IMR-90 (cell line): ENCODE measurements around the gene TRIO.

Source experiments
- FOS ChIP-seq: fragments of 150-350 bp; IDR thresholded peaks from 2 replicates; pipeline ENCODE4 v1.6.1; 2016; ENCODE audit warnings: low read depth, low read length
- MXI1 ChIP-seq: IDR thresholded peaks from 2 replicates; pipeline ENCODE4 v1.6.1; 2012; ENCODE audit warnings: low read depth, mild to moderate bottlenecking, low read length, moderate library complexity, borderline replicate concordance
- POLR2A ChIP-seq: IDR thresholded peaks from 2 replicates; pipeline ENCODE4 v1.6.1; 2012; ENCODE audit warnings: mild to moderate bottlenecking, low read depth, low read length
- RAD21 ChIP-seq: IDR thresholded peaks from 2 replicates; pipeline ENCODE4 v1.6.1; 2012; ENCODE audit warnings: low read length, improper control_type of control experiment
- RCOR1 ChIP-seq: IDR thresholded peaks from 2 replicates; pipeline ENCODE4 v1.6.1; 2012; ENCODE audit warnings: mild to moderate bottlenecking, low read length, improper control_type of control experiment; ENCODE audit not compliant: insufficient replicate concordance
- RFX5 ChIP-seq: IDR thresholded peaks from 2 replicates; pipeline ENCODE4 v1.8.0; 2012; ENCODE audit warnings: low read depth, mild to moderate bottlenecking, low read length, moderate library complexity
- TF ChIP-seq, protein P1 (sequence below): conservative IDR thresholded peaks from 2 replicates; pipeline ENCODE4 v1.5.1; 2012; ENCODE audit warnings: mild to moderate bottlenecking, low read depth, low read length, improper control_type of control experiment
- TF ChIP-seq, protein P2 (sequence below): fragments of 150-350 bp; IDR thresholded peaks from 2 replicates; pipeline ENCODE4 v1.6.1; 2017; ENCODE audit warnings: mild to moderate bottlenecking, antibody characterized with exemption, low read length, low read depth

DNA sequence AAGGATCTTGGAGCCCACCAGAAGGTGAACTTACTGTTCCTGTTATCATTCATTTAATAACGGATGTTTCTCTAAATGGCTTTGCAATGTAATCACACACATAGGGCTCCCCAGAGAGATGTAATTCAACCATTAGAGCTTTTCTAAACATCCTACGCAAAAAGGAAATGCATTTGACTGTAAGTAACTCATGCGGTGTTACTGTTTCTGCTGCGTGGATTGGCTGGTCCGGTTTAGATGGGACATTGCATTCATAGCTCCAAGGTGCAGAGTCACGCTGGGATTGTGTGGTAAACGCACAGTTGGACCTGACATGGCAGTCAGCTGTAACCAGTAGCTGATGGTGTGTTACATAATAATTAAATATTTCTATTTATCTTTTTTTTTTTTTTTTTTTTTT is 252.9 kb downstream of the TRIO start:
- TF ChIP-seq, protein P1, sequence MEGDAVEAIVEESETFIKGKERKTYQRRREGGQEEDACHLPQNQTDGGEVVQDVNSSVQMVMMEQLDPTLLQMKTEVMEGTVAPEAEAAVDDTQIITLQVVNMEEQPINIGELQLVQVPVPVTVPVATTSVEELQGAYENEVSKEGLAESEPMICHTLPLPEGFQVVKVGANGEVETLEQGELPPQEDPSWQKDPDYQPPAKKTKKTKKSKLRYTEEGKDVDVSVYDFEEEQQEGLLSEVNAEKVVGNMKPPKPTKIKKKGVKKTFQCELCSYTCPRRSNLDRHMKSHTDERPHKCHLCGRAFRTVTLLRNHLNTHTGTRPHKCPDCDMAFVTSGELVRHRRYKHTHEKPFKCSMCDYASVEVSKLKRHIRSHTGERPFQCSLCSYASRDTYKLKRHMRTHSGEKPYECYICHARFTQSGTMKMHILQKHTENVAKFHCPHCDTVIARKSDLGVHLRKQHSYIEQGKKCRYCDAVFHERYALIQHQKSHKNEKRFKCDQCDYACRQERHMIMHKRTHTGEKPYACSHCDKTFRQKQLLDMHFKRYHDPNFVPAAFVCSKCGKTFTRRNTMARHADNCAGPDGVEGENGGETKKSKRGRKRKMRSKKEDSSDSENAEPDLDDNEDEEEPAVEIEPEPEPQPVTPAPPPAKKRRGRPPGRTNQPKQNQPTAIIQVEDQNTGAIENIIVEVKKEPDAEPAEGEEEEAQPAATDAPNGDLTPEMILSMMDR, result no peak
- TF ChIP-seq FOS (no peak), MXI1 (no peak), RAD21 (no peak), POLR2A (no peak), RCOR1 (no peak), RFX5 (no peak)
- TF ChIP-seq, protein P2, sequence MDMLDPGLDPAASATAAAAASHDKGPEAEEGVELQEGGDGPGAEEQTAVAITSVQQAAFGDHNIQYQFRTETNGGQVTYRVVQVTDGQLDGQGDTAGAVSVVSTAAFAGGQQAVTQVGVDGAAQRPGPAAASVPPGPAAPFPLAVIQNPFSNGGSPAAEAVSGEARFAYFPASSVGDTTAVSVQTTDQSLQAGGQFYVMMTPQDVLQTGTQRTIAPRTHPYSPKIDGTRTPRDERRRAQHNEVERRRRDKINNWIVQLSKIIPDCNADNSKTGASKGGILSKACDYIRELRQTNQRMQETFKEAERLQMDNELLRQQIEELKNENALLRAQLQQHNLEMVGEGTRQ, result no peak
